ENCODE measurements around the gene CPED1. TPM values are rescaled to one million over a fixed set of nuclear protein-coding genes. Genes with fewer than 3 reads are reported as not detected.

Gene CPED1
- total RNA-seq, 1 experiment from 2014 or later, result 0.39 TPM

Other genes with a start within 250 kb of the CPED1 start
- gene TSPAN12, start 130.6 kb upstream of the CPED1 start, total RNA-seq (2021; ENCODE audit: unreplicated experiment), result 1.4 TPM
- gene ING3, start 37.9 kb upstream of the CPED1 start, total RNA-seq (2021; ENCODE audit: unreplicated experiment), result 9.1 TPM